ENCODE results near the gene LRRC7. TPM values are rescaled to one million over a fixed set of nuclear protein-coding genes. Genes with fewer than 3 reads are reported as not detected.

LRRC7 gene
- total RNA-seq, 4 donors from 2014 or later, result 0.62 to 2.1 (median 1.3) TPM

DNA sequence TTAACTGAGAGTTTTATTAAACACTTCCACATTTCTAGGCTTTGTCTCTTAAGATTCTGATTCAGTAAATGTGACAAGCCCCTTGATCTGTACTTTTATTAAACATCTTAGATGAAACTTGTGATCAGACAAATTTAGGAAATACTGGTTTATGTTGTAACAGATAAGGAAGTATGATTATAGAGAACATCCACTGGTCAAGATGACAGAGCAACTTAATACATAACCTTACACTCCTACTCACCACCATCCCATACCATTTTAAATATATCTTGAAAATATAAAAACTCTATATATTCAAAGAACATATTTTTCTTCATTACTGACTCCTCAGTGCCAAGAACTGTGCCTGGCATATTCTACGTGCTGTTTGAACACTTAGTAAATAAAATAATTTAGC lies 420.2 kb downstream of the LRRC7 start:
- intact Hi-C loops (cut with DNase I; ENCODE audit: low total_unique reads), result no loop called here
- H3K9me3 ChIP-seq, result no peaks in the 10 kb centered on the region
- H3K27ac ChIP-seq, result no peak overlapping the region
- H3K4me1 ChIP-seq, result no peaks in the 10 kb centered on the region
- no peak for DNase-seq
- H3K4me3 ChIP-seq, result no peak overlapping the region
- H3K36me3 ChIP-seq, result no peaks in the 10 kb centered on the region
- TF ChIP-seq, protein P1, sequence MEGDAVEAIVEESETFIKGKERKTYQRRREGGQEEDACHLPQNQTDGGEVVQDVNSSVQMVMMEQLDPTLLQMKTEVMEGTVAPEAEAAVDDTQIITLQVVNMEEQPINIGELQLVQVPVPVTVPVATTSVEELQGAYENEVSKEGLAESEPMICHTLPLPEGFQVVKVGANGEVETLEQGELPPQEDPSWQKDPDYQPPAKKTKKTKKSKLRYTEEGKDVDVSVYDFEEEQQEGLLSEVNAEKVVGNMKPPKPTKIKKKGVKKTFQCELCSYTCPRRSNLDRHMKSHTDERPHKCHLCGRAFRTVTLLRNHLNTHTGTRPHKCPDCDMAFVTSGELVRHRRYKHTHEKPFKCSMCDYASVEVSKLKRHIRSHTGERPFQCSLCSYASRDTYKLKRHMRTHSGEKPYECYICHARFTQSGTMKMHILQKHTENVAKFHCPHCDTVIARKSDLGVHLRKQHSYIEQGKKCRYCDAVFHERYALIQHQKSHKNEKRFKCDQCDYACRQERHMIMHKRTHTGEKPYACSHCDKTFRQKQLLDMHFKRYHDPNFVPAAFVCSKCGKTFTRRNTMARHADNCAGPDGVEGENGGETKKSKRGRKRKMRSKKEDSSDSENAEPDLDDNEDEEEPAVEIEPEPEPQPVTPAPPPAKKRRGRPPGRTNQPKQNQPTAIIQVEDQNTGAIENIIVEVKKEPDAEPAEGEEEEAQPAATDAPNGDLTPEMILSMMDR (IDR thresholded peaks at IDR 0.05 in 4 of 5, conservative IDR thresholded peaks at IDR 0.05 in 1 of 5), result no peak
- TF ChIP-seq POLR2A (IDR thresholded peaks at IDR 0.05), result no peak
- in situ Hi-C loops (cut with MboI; ENCODE audit: low sequenced_read_pairs in 4 of 4), result no loop called here
- ATAC-seq, result no peak
- H3K27me3 ChIP-seq, result no peaks in the 10 kb centered on the region

DNA sequence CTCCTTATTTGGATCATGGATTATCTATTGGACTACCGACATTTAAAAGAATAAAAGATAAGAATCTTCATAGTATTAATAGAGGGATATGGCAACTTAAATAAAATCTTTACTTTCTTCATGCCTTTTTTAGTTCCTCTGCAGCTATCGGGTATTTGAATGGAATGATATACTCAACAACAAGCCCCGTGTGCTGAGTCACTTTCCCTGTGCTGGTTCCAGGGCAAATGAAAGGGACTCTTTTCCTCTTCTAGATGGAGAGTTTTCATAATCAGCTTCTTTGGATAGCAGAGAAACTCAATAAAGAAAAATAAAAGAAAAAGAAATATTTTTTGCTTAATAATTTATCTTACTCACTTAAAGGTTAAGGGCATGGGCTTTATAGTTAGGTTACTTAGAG lies 423.9 kb downstream of the LRRC7 start:
- no peaks in the 10 kb centered on the region for H3K36me3 ChIP-seq
- intact Hi-C loops (cut with DNase I; ENCODE audit: low total_unique reads), result no loop called here
- no peaks in the 10 kb centered on the region for H3K27me3 ChIP-seq
- TF ChIP-seq, protein P1 (IDR thresholded peaks at IDR 0.05 in 4 of 5, conservative IDR thresholded peaks at IDR 0.05 in 1 of 5), result no peak
- TF ChIP-seq POLR2A (IDR thresholded peaks at IDR 0.05), result no peak
- DNase-seq (no peak), ATAC-seq (no peak)
- no peak overlapping the region for H3K27ac ChIP-seq
- H3K9me3 ChIP-seq, result no peaks in the 10 kb centered on the region
- in situ Hi-C loops (cut with MboI; ENCODE audit: low sequenced_read_pairs in 4 of 4), result no loop called here
- H3K4me1 ChIP-seq, result no peaks in the 10 kb centered on the region
- no peak overlapping the region for H3K4me3 ChIP-seq

DNA sequence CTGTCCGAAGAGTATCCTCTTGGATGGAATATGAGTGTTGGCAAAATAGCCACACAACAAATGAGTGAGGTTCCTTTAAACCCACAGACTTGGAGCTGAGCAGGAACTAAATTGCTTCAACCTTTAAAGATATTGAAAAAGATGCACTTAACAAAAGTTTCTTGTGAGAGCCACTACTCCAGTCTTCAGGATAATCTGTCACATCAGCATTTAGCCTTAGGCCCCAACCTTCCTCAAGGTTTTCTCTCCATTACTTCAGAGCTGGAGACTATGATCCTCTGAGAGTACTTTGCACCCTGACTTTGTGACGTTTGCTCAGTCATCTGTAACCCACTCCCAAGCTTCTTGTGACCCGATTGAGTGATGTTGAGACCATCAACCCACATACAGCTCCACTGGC lies 424.9 kb downstream of the LRRC7 start:
- H3K27ac ChIP-seq, result no peak overlapping the region
- no peak overlapping the region for H3K4me3 ChIP-seq
- no peaks in the 10 kb centered on the region for H3K4me1 ChIP-seq
- in situ Hi-C loops (cut with MboI; ENCODE audit: low sequenced_read_pairs in 4 of 4), result no loop called here
- H3K36me3 ChIP-seq, result no peaks in the 10 kb centered on the region
- H3K27me3 ChIP-seq, result no peaks in the 10 kb centered on the region
- intact Hi-C loops (cut with DNase I; ENCODE audit: low total_unique reads), result no loop called here
- DNase-seq (no peak), ATAC-seq (no peak)
- H3K9me3 ChIP-seq, result no peaks in the 10 kb centered on the region
- TF ChIP-seq, protein P1 (IDR thresholded peaks at IDR 0.05 in 4 of 5, conservative IDR thresholded peaks at IDR 0.05 in 1 of 5), result no peak
- TF ChIP-seq POLR2A (IDR thresholded peaks at IDR 0.05), result no peak

DNA sequence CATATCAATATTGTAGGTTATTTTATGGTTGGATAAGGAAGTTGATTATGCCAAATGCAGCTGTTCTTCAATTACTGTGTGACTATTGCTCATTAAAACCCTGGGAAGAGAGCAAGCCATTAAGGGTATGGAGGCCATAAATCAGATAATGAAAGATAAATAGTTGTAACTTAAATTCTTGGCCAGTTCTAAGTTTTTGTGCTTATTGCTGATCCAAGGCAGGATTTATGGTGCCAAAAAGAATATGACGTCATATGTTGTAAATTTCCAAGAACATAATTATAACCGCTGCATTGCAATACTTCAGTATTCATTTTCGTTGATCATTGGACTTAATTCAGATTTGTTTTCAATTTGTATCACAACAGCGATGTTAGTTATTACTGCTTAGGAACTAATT lies 426.1 kb downstream of the LRRC7 start:
- ATAC-seq (no peak), DNase-seq (no peak)
- intact Hi-C loops (cut with DNase I; ENCODE audit: low total_unique reads) (no loop called here), in situ Hi-C loops (cut with MboI; ENCODE audit: low sequenced_read_pairs in 4 of 4) (no loop called here)
- H3K9me3 ChIP-seq, result no peaks in the 10 kb centered on the region
- TF ChIP-seq POLR2A (IDR thresholded peaks at IDR 0.05), result no peak
- TF ChIP-seq, protein P1 (IDR thresholded peaks at IDR 0.05 in 4 of 5, conservative IDR thresholded peaks at IDR 0.05 in 1 of 5), result no peak
- no peaks in the 10 kb centered on the region for H3K27me3 ChIP-seq
- H3K27ac ChIP-seq, result no peak overlapping the region
- no peaks in the 10 kb centered on the region for H3K36me3 ChIP-seq
- H3K4me3 ChIP-seq, result no peak overlapping the region
- no peaks in the 10 kb centered on the region for H3K4me1 ChIP-seq

DNA sequence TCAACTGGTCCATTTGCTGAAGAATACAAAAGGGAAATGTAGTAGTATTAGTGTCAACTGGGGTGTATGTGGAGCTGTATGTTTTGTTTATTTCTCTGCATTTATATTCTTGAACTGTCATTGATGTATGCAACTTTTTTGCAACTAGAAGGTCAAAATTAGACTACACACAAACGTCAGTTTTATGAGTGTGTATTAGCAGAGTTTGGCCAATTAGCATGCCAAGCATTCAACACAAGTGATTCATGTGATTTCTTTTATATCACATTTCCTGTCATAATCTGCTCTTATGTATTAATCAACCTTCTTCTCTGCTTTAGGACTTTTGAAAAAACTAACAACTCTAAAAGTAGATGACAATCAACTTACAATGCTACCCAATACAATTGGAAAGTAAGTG lies 426.5 kb downstream of the LRRC7 start:
- ATAC-seq (no peak), DNase-seq (no peak)
- TF ChIP-seq, protein P1 (IDR thresholded peaks at IDR 0.05 in 4 of 5, conservative IDR thresholded peaks at IDR 0.05 in 1 of 5), result no peak
- TF ChIP-seq POLR2A (IDR thresholded peaks at IDR 0.05), result no peak
- Histone ChIP-seq H3K27me3 (no peaks in the 10 kb centered on the region), H3K4me3 (no peak overlapping the region), H3K27ac (no peak overlapping the region), H3K4me1 (no peaks in the 10 kb centered on the region), H3K9me3 (no peaks in the 10 kb centered on the region), H3K36me3 (no peaks in the 10 kb centered on the region)
- intact Hi-C loops (cut with DNase I; ENCODE audit: low total_unique reads), result no loop called here
- in situ Hi-C loops (cut with MboI; ENCODE audit: low sequenced_read_pairs in 4 of 4), result no loop called here

Measured in gastrocnemius medialis (tissue), 4 donors.